HFF-Myc (cell line): Measurements from ENCODE around the gene COPS7A.

Source experiments
- DNase-seq: peaks from one replicate; pipeline ENCODE4 v3.0.0-alpha.2; 2011; ENCODE audit warnings: low read depth; ENCODE audit errors: extremely low read depth
- H3K4me3 ChIP-seq: replicated peaks from 2 replicates; pipeline ENCODE4 v1.5.1; 2011; ENCODE audit warnings: low read depth, mild to moderate bottlenecking, control low read depth, low read length
- CTCF ChIP-seq: IDR thresholded peaks from 2 replicates; pipeline ENCODE4 v1.5.1; 2012; ENCODE audit warnings: mild to moderate bottlenecking, low read depth, low read length, control low read depth; ENCODE audit errors: missing control alignments

COPS7A gene

GRCh38 chr12:6767353-6768319 lies 43.8 kb downstream of the COPS7A start:
- peak overlapping the region; percentile 93 for H3K4me3 ChIP-seq
- TF ChIP-seq CTCF: no peak
- DNase-seq: no peak

- no peak for DNase-seq
- TF ChIP-seq CTCF: no peak
- H3K4me3 ChIP-seq: peak overlapping the region; percentile 93
Observed at GRCh38 chr12:6768437-6768914, 44.6 kb downstream of the COPS7A start.

- no peak for DNase-seq
- H3K4me3 ChIP-seq: peak overlapping the region; percentile 93
- TF ChIP-seq CTCF: no peak
Observed at GRCh38 chr12:6768990-6769389, 45.1 kb downstream of the COPS7A start.

- no peak overlapping the region for H3K4me3 ChIP-seq
- no peak for DNase-seq
- no peak for TF ChIP-seq CTCF
Observed at GRCh38 chr12:6769666-6770065, 45.8 kb downstream of the COPS7A start.

- H3K4me3 ChIP-seq: no peak overlapping the region
- no peak for TF ChIP-seq CTCF
- no peak for DNase-seq
Observed at GRCh38 chr12:6770094-6770493, 46.2 kb downstream of the COPS7A start.

GRCh38 chr12:6770600-6770999 lies 46.8 kb downstream of the COPS7A start:
- H3K4me3 ChIP-seq: no peak overlapping the region
- TF ChIP-seq CTCF: no peak
- no peak for DNase-seq
